ENCODE data around the gene LHFPL2. TPM values are rescaled to one million over a fixed set of nuclear protein-coding genes. Genes with fewer than 3 reads are reported as not detected.

The LHFPL2 gene
- total and polyA plus RNA-seq, 9 of the 15 experiments (the other 6 are each of a cell fraction or from before 2014, with no cell fraction given): 1.0 to 6.6 (median 4.6) TPM

DNA sequence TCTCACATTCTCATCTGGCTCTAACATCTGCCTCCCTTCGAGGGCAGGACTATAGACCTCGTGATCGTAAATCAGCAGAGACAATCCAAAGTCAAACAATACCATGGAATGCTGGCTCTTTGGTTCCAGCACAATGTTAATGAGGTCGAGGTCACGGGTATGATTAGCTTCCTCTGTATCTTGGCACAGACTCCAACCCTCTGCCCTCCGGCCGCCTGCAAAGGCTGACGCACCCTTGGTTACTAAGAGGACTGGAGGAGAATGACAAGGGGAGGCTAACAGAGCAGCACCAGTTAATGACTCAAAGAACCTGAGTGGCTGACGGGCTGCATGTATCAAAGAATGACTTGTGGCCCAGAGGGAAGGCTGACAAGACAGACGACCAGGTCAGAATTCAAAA, 10.1 kb downstream of the LHFPL2 start (continued):
- TF ChIP-seq, protein P1, sequence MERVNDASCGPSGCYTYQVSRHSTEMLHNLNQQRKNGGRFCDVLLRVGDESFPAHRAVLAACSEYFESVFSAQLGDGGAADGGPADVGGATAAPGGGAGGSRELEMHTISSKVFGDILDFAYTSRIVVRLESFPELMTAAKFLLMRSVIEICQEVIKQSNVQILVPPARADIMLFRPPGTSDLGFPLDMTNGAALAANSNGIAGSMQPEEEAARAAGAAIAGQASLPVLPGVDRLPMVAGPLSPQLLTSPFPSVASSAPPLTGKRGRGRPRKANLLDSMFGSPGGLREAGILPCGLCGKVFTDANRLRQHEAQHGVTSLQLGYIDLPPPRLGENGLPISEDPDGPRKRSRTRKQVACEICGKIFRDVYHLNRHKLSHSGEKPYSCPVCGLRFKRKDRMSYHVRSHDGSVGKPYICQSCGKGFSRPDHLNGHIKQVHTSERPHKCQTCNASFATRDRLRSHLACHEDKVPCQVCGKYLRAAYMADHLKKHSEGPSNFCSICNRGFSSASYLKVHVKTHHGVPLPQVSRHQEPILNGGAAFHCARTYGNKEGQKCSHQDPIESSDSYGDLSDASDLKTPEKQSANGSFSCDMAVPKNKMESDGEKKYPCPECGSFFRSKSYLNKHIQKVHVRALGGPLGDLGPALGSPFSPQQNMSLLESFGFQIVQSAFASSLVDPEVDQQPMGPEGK (CRISPR knock-in tag; IDR thresholded peaks at IDR 0.05; ENCODE audit: borderline replicate concordance): no peak
- TF ChIP-seq TEAD2 (tag; IDR thresholded peaks at IDR 0.05): no peak
- no peak for TF ChIP-seq ZNF589 (CRISPR knock-in tag; IDR thresholded peaks at IDR 0.05; ENCODE audit: low read depth)
- no peak for TF ChIP-seq NCOA6 (IDR thresholded peaks at IDR 0.05)
- TF ChIP-seq, protein P2, sequence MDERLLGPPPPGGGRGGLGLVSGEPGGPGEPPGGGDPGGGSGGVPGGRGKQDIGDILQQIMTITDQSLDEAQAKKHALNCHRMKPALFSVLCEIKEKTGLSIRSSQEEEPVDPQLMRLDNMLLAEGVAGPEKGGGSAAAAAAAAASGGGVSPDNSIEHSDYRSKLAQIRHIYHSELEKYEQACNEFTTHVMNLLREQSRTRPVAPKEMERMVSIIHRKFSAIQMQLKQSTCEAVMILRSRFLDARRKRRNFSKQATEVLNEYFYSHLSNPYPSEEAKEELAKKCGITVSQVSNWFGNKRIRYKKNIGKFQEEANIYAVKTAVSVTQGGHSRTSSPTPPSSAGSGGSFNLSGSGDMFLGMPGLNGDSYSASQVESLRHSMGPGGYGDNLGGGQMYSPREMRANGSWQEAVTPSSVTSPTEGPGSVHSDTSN (CRISPR knock-in tag; IDR thresholded peaks at IDR 0.05; ENCODE audit: low read depth): no peak
- TF ChIP-seq, protein P2 (tag; conservative IDR thresholded peaks at IDR 0.05; ENCODE audit: low read depth): peak; percentile 62
- TF ChIP-seq ZNF717 (CRISPR knock-in tag; IDR thresholded peaks at IDR 0.05): no peak
- TF ChIP-seq FOSL1 (tag; conservative IDR thresholded peaks at IDR 0.05): peak; percentile 30; the same call in 1 of the 2 replicates
- TF ChIP-seq MEIS2 (IDR thresholded peaks at IDR 0.05; ENCODE audit: partially characterized antibody): peak; percentile 58
- TF ChIP-seq, protein P3, sequence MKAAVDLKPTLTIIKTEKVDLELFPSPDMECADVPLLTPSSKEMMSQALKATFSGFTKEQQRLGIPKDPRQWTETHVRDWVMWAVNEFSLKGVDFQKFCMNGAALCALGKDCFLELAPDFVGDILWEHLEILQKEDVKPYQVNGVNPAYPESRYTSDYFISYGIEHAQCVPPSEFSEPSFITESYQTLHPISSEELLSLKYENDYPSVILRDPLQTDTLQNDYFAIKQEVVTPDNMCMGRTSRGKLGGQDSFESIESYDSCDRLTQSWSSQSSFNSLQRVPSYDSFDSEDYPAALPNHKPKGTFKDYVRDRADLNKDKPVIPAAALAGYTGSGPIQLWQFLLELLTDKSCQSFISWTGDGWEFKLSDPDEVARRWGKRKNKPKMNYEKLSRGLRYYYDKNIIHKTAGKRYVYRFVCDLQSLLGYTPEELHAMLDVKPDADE (conservative IDR thresholded peaks at IDR 0.05; ENCODE audit: control insufficient read depth, low read depth, low read length): no peak
- TF ChIP-seq MCM7 (IDR thresholded peaks at IDR 0.05): no peak

Data from K562 (cell line).